BLaER1 (cell line): ENCODE data around the gene HOXC11.

Experiments
- H3K27ac ChIP-seq: shearing (Covaris generic); formaldehyde crosslinking; 2 replicates; pipeline ENCODE4 v1.8.1; 2022
- H3K27me3 ChIP-seq: shearing (Covaris generic); formaldehyde crosslinking; 2 replicates; pipeline ENCODE4 v1.8.1; 2022
- H3K36me3 ChIP-seq: shearing (Covaris generic); formaldehyde crosslinking; 2 replicates; pipeline ENCODE4 v1.8.1; 2022
- H3K4me1 ChIP-seq: shearing (Covaris generic); formaldehyde crosslinking; 2 replicates; pipeline ENCODE4 v1.8.1; 2022
- H3K4me2 ChIP-seq: shearing (Covaris generic); formaldehyde crosslinking; 2 replicates; pipeline ENCODE4 v1.8.1; 2022
- H3K4me3 ChIP-seq: shearing (Covaris generic); formaldehyde crosslinking; 2 replicates; pipeline ENCODE4 v1.8.1; 2022
- H3K9ac ChIP-seq: shearing (Covaris generic); formaldehyde crosslinking; 2 replicates; pipeline ENCODE4 v1.8.1; 2022
- H3K9me3 ChIP-seq: shearing (Covaris generic); formaldehyde crosslinking; 2 replicates; pipeline ENCODE4 v1.8.1; 2022
- H4K20me1 ChIP-seq: shearing (Covaris generic); formaldehyde crosslinking; 2 replicates; pipeline ENCODE4 v1.8.1; 2022
- Cebpa-rat ChIP-seq: shearing (Covaris generic); IDR thresholded peaks from 2 replicates; pipeline ENCODE4 v1.8.1; 2022

HOXC11 gene

GRCh38 chr12:53977596-53978445, 4.9 kb downstream of the HOXC11 start:
- Histone ChIP-seq H3K36me3 (no peaks in the 10 kb centered on the region), H3K4me2 (no peak overlapping the region), H3K9ac (no peak overlapping the region), H3K27ac (no peak overlapping the region), H3K27me3 (peaks cover 100% of the 10 kb centered on the region), H3K4me3 (no peak overlapping the region), H4K20me1 (peaks cover 94% of the 10 kb centered on the region), H3K9me3 (peaks cover 32% of the 10 kb centered on the region), H3K4me1 (no peaks in the 10 kb centered on the region)
- TF ChIP-seq Cebpa-rat = no peak

- Histone ChIP-seq H3K36me3 (no peaks in the 10 kb centered on the region), H3K4me3 (no peak overlapping the region), H3K4me1 (no peaks in the 10 kb centered on the region), H3K9ac (no peak overlapping the region), H4K20me1 (peaks cover 94% of the 10 kb centered on the region), H3K27me3 (peaks cover 100% of the 10 kb centered on the region), H3K27ac (no peak overlapping the region), H3K9me3 (peaks cover 23% of the 10 kb centered on the region), H3K4me2 (no peak overlapping the region)
- TF ChIP-seq Cebpa-rat = no peak
Observed at GRCh38 chr12:53978477-53979356, 5.8 kb downstream of the HOXC11 start.

- Histone ChIP-seq H3K4me2 (no peak overlapping the region), H3K9ac (no peak overlapping the region)
Observed at GRCh38 chr12:53980104-53980801, 7.3 kb downstream of the HOXC11 start.

GRCh38 chr12:53980802-53981496, 8.0 kb downstream of the HOXC11 start:
- peaks cover 100% of the 10 kb centered on the region for H3K27me3 ChIP-seq
- H3K4me2 ChIP-seq = no peak overlapping the region
- H3K4me1 ChIP-seq = no peaks in the 10 kb centered on the region
- no peaks in the 10 kb centered on the region for H3K36me3 ChIP-seq
- no peak overlapping the region for H3K27ac ChIP-seq
- no peak for TF ChIP-seq Cebpa-rat
- H3K4me3 ChIP-seq = no peak overlapping the region
- no peak overlapping the region for H3K9ac ChIP-seq
- peaks cover 27% of the 10 kb centered on the region for H3K9me3 ChIP-seq
- peaks cover 90% of the 10 kb centered on the region for H4K20me1 ChIP-seq

More at GRCh38 chr12:53980104-53980801, 7.3 kb downstream of the HOXC11 start:
- Histone ChIP-seq H3K27ac (no peak overlapping the region), H3K27me3 (peaks cover 100% of the 10 kb centered on the region), H3K36me3 (no peaks in the 10 kb centered on the region), H4K20me1 (peaks cover 90% of the 10 kb centered on the region), H3K9me3 (peaks cover 24% of the 10 kb centered on the region), H3K4me1 (no peaks in the 10 kb centered on the region), H3K4me3 (no peak overlapping the region)
- no peak for TF ChIP-seq Cebpa-rat

DNA sequence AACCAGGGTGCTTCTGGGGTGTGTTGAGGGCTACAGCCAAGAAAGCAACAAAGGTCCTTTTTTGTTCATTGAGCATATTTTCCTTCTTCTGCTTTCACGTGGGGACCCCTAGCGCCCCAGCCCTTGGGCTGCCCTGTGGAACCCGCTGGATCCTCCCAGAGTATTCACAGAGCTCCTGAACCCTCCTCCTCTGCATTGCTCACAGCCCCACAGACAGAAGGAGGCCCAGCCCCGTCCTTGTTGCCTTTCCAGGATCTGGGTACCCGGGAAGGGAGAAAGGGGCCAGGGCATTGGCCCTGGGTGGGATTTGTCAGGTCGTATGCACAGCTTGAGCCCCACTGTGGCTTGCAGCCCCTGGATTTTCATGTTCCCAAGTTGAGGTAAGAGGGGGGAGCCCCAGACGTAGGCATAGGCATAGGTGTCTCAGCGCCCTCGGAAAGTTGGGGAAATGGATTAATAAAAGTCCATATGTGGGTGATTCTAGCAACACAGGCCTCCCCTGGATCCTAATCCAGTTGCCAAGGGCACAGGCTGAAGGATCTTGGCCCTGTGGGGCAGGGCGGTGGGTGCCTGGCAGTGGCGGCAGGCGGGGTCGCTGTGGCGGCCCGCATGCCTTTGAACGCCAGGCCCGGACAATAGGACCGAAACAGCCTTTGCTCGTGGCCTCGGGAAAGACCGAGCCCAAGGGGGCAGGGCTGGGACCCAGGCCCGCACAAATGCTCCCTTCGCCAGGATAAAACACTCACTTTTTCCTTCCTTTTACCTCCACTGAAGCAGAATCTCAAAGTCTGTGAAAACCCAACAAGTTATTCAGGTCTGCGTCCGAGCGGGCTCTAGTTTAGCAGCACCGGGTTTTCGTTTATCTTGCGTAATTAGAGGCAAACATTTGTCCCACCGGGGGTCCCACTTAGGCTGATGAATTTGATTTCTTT, 9.0 kb downstream of the HOXC11 start:
- no peak overlapping the region for H3K9ac ChIP-seq
- H3K4me2 ChIP-seq = no peak overlapping the region
- no peak overlapping the region for H3K27ac ChIP-seq
- no peak for TF ChIP-seq Cebpa-rat
- H3K27me3 ChIP-seq = peaks cover 100% of the 10 kb centered on the region
- peaks cover 19% of the 10 kb centered on the region for H3K9me3 ChIP-seq
- peaks cover 90% of the 10 kb centered on the region for H4K20me1 ChIP-seq
- no peaks in the 10 kb centered on the region for H3K4me1 ChIP-seq
- no peak overlapping the region for H3K4me3 ChIP-seq
- H3K36me3 ChIP-seq = no peaks in the 10 kb centered on the region

- H3K4me3 ChIP-seq = no peak overlapping the region
- no peak overlapping the region for H3K9ac ChIP-seq
- peaks cover 100% of the 10 kb centered on the region for H3K27me3 ChIP-seq
- H3K4me1 ChIP-seq = no peaks in the 10 kb centered on the region
- H3K36me3 ChIP-seq = no peaks in the 10 kb centered on the region
- peaks cover 16% of the 10 kb centered on the region for H3K9me3 ChIP-seq
- no peak overlapping the region for H3K4me2 ChIP-seq
- H4K20me1 ChIP-seq = peaks cover 91% of the 10 kb centered on the region
- H3K27ac ChIP-seq = no peak overlapping the region
- no peak for TF ChIP-seq Cebpa-rat
Observed at GRCh38 chr12:53982648-53983567, 10.0 kb downstream of the HOXC11 start.

GRCh38 chr12:53983568-53983949, 10.6 kb downstream of the HOXC11 start:
- no peak overlapping the region for H3K27ac ChIP-seq
- H3K4me1 ChIP-seq = no peaks in the 10 kb centered on the region
- peaks cover 93% of the 10 kb centered on the region for H4K20me1 ChIP-seq
- H3K9ac ChIP-seq = no peak overlapping the region
- no peaks in the 10 kb centered on the region for H3K36me3 ChIP-seq
- no peak for TF ChIP-seq Cebpa-rat
- peaks cover 100% of the 10 kb centered on the region for H3K27me3 ChIP-seq
- no peak overlapping the region for H3K4me3 ChIP-seq
- no peak overlapping the region for H3K4me2 ChIP-seq
- peaks cover 16% of the 10 kb centered on the region for H3K9me3 ChIP-seq
